Right lobe of liver (tissue), 4 donors: ENCODE data around the gene UQCC5.

ENCODE experiments used
- POLR2A ChIP-seq: fragments of 450-650 bp; IDR thresholded peaks from one replicate; pipeline ENCODE4 v1.6.1; 2017; ENCODE audit warnings: antibody characterized with exemption, mild to moderate bottlenecking
- TF ChIP-seq, protein P1 (sequence below), 4 donors: fragments of 200-600 bp in 3 of 4; fragments of 450-650 bp in 1 of 4; IDR thresholded peaks; one replicate each; pipeline versions ENCODE4 v1.5.1 to v1.8.0; 2016 to 2022; ENCODE audit warnings: antibody characterized with exemption in 4 of 4, mild to moderate bottlenecking in 2 of 4
- donor health status: DM: no; HTN: no; CAD: no.
- donor health status: DM: no; HTN: no; CAD: no.
- donor health status: DM: no; HTN: yes; CAD: no.

DNA sequence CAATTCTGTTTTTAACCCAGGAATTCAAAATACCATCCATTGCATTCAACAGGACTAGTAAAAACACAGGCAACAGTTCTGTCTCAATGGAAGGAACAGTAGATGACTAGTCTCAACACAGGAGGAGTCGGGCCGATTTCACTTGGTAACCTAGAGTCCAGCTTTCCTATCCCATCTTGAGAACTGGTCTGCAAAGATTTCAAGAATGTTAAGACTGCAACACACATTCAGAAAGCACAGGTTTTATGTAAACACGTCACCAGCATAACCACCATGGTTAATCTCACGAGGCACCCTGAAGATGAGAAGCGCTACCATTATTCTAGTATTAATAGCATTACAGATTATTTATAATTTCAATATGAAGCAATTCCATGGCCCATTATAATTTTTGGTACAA is 22.0 kb downstream of the UQCC5 start:
- TF ChIP-seq, protein P1, sequence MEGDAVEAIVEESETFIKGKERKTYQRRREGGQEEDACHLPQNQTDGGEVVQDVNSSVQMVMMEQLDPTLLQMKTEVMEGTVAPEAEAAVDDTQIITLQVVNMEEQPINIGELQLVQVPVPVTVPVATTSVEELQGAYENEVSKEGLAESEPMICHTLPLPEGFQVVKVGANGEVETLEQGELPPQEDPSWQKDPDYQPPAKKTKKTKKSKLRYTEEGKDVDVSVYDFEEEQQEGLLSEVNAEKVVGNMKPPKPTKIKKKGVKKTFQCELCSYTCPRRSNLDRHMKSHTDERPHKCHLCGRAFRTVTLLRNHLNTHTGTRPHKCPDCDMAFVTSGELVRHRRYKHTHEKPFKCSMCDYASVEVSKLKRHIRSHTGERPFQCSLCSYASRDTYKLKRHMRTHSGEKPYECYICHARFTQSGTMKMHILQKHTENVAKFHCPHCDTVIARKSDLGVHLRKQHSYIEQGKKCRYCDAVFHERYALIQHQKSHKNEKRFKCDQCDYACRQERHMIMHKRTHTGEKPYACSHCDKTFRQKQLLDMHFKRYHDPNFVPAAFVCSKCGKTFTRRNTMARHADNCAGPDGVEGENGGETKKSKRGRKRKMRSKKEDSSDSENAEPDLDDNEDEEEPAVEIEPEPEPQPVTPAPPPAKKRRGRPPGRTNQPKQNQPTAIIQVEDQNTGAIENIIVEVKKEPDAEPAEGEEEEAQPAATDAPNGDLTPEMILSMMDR (IDR thresholded peaks at IDR 0.05) = no peak
- TF ChIP-seq POLR2A = no peak
